Measurements from ENCODE around the gene TMEM127. TPM values are rescaled to one million over a fixed set of nuclear protein-coding genes. Genes with fewer than 3 reads are reported as not detected.

TMEM127 gene
- total RNA-seq, 1 experiment from 2014 or later = 25.3 TPM

DNA sequence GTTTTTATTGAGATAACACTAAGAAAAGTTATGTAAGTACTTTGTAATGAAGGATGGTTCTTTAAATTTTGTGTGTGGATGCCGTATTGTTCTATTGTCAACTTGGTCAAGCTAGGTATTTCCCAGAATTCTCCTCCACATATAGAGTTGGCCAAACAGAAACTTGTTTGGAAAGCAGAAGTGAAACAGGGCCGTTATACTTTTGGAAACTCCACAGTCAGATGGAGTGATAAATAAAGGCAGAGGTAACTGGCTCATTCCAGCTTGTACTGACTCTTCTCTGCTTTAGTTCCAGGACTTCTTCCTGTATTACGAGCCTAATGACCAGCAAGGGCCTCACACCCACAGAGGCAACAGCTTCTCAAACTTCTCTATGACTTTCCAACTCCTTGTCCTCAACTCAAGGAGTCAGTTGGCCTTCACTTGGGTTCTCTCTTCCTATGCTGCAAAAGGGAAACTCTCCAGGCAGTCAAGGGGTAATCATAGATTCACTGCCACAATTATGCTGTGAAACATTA, 40.7 kb downstream of the TMEM127 start:
- Histone ChIP-seq H3K4me2 (ENCODE audit: low read length) (no peak overlapping the region), H3K9ac (ENCODE audit: low read length) (no peak overlapping the region), H3K4me1 (ENCODE audit: control insufficient read depth in 1 of 2, insufficient read depth in 2 of 2, low read length in 2 of 2) (no peaks in the 10 kb centered on the region), H3K9me2 (ENCODE audit: insufficient read depth) (no peaks in the 10 kb centered on the region), H3K36me3 (ENCODE audit: control insufficient read depth in 1 of 2, insufficient read depth in 2 of 2, low read length in 2 of 2) (no peaks in the 10 kb centered on the region), H2AFZ (ENCODE audit: low read depth, low read length, poor library complexity, severe bottlenecking) (no peak overlapping the region), H3K9me3 (ENCODE audit: control insufficient read depth in 1 of 2, insufficient read depth in 1 of 2, low read depth in 1 of 2, low read length in 2 of 2) (no peaks in the 10 kb centered on the region), H4K20me1 (ENCODE audit: insufficient read depth) (no peaks in the 10 kb centered on the region), H3K27ac (ENCODE audit: low read depth, low read length) (no peak overlapping the region), H3K79me2 (ENCODE audit: insufficient read depth, low read length) (no peaks in the 10 kb centered on the region), H3K4me3 (replicated peaks in 1 of 2; ENCODE audit: low read depth in 1 of 2, low read length in 2 of 2) (no peak overlapping the region), H3K27me3 (ENCODE audit: insufficient read depth, low read length) (no peaks in the 10 kb centered on the region)
- ChIA-PET RAD21 (ENCODE audit: low non-redundant PET in 1 of 2, low total read pairs in 2 of 2, uncharacterized antibody in 2 of 2, unreplicated experiment in 2 of 2) (no interaction called here), POLR2A (no interaction called here), CTCF (no interaction called here)
- intact Hi-C loops (cut with micrococcal nuclease) = no loop called here
- ATAC-seq = no peak
- TF ChIP-seq POLR2AphosphoS5 (IDR thresholded peaks at IDR 0.05; ENCODE audit: low read depth, low read length) = no peak
- TF ChIP-seq SP1 (IDR thresholded peaks at IDR 0.05; ENCODE audit: low read depth) = no peak
- no peak for TF ChIP-seq POLR2A (IDR thresholded peaks at IDR 0.05; ENCODE audit: borderline replicate concordance, extremely low read depth, insufficient read depth, insufficient read length)
- TF ChIP-seq RAD21 (IDR thresholded peaks at IDR 0.05; ENCODE audit: low read depth) = no peak
- TF ChIP-seq, protein P1, sequence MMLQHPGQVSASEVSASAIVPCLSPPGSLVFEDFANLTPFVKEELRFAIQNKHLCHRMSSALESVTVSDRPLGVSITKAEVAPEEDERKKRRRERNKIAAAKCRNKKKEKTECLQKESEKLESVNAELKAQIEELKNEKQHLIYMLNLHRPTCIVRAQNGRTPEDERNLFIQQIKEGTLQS (IDR thresholded peaks at IDR 0.05) = no peak
- no peak for TF ChIP-seq YY1 (IDR thresholded peaks at IDR 0.05; ENCODE audit: extremely low read depth, insufficient replicate concordance, low read depth, low read length)
- no peak for TF ChIP-seq EGR1 (IDR thresholded peaks at IDR 0.05; ENCODE audit: low read depth)
- TF ChIP-seq ELF1 (IDR thresholded peaks at IDR 0.05; ENCODE audit: borderline replicate concordance, low read depth) = no peak
- TF ChIP-seq CBX3 (IDR thresholded peaks at IDR 0.05; ENCODE audit: low read depth) = no peak
- no peak for TF ChIP-seq CEBPB (IDR thresholded peaks at IDR 0.05; ENCODE audit: low read depth)
- TF ChIP-seq, protein P2, sequence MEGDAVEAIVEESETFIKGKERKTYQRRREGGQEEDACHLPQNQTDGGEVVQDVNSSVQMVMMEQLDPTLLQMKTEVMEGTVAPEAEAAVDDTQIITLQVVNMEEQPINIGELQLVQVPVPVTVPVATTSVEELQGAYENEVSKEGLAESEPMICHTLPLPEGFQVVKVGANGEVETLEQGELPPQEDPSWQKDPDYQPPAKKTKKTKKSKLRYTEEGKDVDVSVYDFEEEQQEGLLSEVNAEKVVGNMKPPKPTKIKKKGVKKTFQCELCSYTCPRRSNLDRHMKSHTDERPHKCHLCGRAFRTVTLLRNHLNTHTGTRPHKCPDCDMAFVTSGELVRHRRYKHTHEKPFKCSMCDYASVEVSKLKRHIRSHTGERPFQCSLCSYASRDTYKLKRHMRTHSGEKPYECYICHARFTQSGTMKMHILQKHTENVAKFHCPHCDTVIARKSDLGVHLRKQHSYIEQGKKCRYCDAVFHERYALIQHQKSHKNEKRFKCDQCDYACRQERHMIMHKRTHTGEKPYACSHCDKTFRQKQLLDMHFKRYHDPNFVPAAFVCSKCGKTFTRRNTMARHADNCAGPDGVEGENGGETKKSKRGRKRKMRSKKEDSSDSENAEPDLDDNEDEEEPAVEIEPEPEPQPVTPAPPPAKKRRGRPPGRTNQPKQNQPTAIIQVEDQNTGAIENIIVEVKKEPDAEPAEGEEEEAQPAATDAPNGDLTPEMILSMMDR (IDR thresholded peaks at IDR 0.05 in 2 of 3, conservative IDR thresholded peaks at IDR 0.05 in 1 of 3; ENCODE audit: borderline replicate concordance in 1 of 3, insufficient read depth in 1 of 3, low read depth in 2 of 3, low read length in 2 of 3) = no peak
- no peak for TF ChIP-seq SRF (IDR thresholded peaks at IDR 0.05; ENCODE audit: low read depth)
- TF ChIP-seq ZNF274 (IDR thresholded peaks at IDR 0.05; ENCODE audit: low read depth, low read length) = no peak
- TF ChIP-seq, protein P3, sequence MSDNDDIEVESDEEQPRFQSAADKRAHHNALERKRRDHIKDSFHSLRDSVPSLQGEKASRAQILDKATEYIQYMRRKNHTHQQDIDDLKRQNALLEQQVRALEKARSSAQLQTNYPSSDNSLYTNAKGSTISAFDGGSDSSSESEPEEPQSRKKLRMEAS (IDR thresholded peaks at IDR 0.05) = no peak
- no peak for TF ChIP-seq FOSL1 (IDR thresholded peaks at IDR 0.05; ENCODE audit: low read depth)
- no peak for TF ChIP-seq EZH2 (IDR thresholded peaks at IDR 0.05)
- TF ChIP-seq TCF7L2 (IDR thresholded peaks at IDR 0.05; ENCODE audit: borderline replicate concordance, extremely low read depth, insufficient read depth, insufficient read length) = no peak
- TF ChIP-seq, protein P4, sequence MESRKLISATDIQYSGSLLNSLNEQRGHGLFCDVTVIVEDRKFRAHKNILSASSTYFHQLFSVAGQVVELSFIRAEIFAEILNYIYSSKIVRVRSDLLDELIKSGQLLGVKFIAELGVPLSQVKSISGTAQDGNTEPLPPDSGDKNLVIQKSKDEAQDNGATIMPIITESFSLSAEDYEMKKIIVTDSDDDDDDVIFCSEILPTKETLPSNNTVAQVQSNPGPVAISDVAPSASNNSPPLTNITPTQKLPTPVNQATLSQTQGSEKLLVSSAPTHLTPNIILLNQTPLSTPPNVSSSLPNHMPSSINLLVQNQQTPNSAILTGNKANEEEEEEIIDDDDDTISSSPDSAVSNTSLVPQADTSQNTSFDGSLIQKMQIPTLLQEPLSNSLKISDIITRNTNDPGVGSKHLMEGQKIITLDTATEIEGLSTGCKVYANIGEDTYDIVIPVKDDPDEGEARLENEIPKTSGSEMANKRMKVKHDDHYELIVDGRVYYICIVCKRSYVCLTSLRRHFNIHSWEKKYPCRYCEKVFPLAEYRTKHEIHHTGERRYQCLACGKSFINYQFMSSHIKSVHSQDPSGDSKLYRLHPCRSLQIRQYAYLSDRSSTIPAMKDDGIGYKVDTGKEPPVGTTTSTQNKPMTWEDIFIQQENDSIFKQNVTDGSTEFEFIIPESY (IDR thresholded peaks at IDR 0.05; ENCODE audit: extremely low read depth, insufficient replicate concordance, low read length) = no peak
- TF ChIP-seq, protein P5, sequence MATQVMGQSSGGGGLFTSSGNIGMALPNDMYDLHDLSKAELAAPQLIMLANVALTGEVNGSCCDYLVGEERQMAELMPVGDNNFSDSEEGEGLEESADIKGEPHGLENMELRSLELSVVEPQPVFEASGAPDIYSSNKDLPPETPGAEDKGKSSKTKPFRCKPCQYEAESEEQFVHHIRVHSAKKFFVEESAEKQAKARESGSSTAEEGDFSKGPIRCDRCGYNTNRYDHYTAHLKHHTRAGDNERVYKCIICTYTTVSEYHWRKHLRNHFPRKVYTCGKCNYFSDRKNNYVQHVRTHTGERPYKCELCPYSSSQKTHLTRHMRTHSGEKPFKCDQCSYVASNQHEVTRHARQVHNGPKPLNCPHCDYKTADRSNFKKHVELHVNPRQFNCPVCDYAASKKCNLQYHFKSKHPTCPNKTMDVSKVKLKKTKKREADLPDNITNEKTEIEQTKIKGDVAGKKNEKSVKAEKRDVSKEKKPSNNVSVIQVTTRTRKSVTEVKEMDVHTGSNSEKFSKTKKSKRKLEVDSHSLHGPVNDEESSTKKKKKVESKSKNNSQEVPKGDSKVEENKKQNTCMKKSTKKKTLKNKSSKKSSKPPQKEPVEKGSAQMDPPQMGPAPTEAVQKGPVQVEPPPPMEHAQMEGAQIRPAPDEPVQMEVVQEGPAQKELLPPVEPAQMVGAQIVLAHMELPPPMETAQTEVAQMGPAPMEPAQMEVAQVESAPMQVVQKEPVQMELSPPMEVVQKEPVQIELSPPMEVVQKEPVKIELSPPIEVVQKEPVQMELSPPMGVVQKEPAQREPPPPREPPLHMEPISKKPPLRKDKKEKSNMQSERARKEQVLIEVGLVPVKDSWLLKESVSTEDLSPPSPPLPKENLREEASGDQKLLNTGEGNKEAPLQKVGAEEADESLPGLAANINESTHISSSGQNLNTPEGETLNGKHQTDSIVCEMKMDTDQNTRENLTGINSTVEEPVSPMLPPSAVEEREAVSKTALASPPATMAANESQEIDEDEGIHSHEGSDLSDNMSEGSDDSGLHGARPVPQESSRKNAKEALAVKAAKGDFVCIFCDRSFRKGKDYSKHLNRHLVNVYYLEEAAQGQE (IDR thresholded peaks at IDR 0.05; ENCODE audit: low read depth) = no peak
- DNase-seq (ENCODE audit: low read depth, low spot score) = no peak
- BruUV-seq (replicated peaks) = no TSS peak

Data from HCT116 (cell line).